B cell (primary cell): ENCODE results near the gene PTPN4. TPM values are rescaled to one million over a fixed set of nuclear protein-coding genes. Genes with fewer than 3 reads are reported as not detected.

ENCODE experiments used
- ATAC-seq: fragments of 200-7000 bp; cut with Tn5 transposase; one replicate; pipeline ENCODE4 v1.10.0; 2021; ENCODE audit warnings: low read depth, mild to moderate bottlenecking, moderate number of reproducible peaks, moderate library complexity
- CTCF ChIA-PET: fragments of 350-600 bp; sonication (Branson Sonifier 250); formaldehyde crosslinking; loops from one replicate; lab custom pipeline; 2021; ENCODE audit warnings: antibody characterized with exemption, inconsistent platforms; lab: Charles Lee
- POLR2A ChIA-PET: fragments of 350-600 bp; sonication (Branson Sonifier 250); formaldehyde crosslinking; loops from one replicate; lab custom pipeline; 2021; ENCODE audit warnings: antibody characterized with exemption; lab: Charles Lee
- DNase-seq: peaks from one replicate; pipeline ENCODE4 v3.0.0; 2013
- H2AFZ ChIP-seq: 2 replicates; pipeline ENCODE4 v1.6.1; 2012; ENCODE audit warnings: mild to moderate bottlenecking, low read depth, low read length; ENCODE audit not compliant: insufficient read depth, poor library complexity, severe bottlenecking
- H3K27ac ChIP-seq, 2 donors: 1 replicate in 1 of 2; 2 replicates in 1 of 2; pipeline ENCODE4 v1.5.1; 2012 to 2013; ENCODE audit warnings: low read length in 2 of 2, mild to moderate bottlenecking in 2 of 2, moderate library complexity in 1 of 2
- H3K27me3 ChIP-seq, 4 experiments: fragments of 200-600 bp in 1 of 4; sonication (generic) in 1 of 4; replicated peaks in 1 of 4; 1 replicate in 2 of 4; 2 replicates in 2 of 4; pipeline versions ENCODE4 v1.6.1 to v1.7.0; 2013 to 2016; ENCODE audit warnings: low read length in 3 of 4, mild to moderate bottlenecking in 2 of 4, mixed read lengths in 1 of 4, moderate library complexity in 1 of 4; ENCODE audit not compliant: insufficient read depth in 4 of 4, control insufficient read depth in 3 of 4; ENCODE audit errors: control extremely low read depth in 1 of 4
- H3K36me3 ChIP-seq, 2 experiments: replicated peaks in 1 of 2; 1 replicate in 1 of 2; 2 replicates in 1 of 2; pipeline versions ENCODE4 v1.6.1 to v1.7.1; 2013; ENCODE audit warnings: low read length in 1 of 2; ENCODE audit not compliant: insufficient read depth in 2 of 2, control insufficient read depth in 1 of 2; ENCODE audit errors: control extremely low read depth in 1 of 2, extremely low read depth in 1 of 2
- H3K4me1 ChIP-seq, 2 donors: fragments of 200-600 bp in 1 of 2; sonication (generic) in 1 of 2; 1 replicate in 1 of 2; 2 replicates in 1 of 2; pipeline versions ENCODE4 v1.5.1 to v1.6.1; 2013 to 2017; ENCODE audit warnings: low read length in 2 of 2; ENCODE audit not compliant: control insufficient read depth in 2 of 2, insufficient read depth in 2 of 2
- H3K4me2 ChIP-seq: replicated peaks from 2 replicates; pipeline ENCODE3; 2012; ENCODE audit warnings: mild to moderate bottlenecking, low read depth, low read length; ENCODE audit not compliant: poor library complexity, severe bottlenecking
- H3K4me3 ChIP-seq, 5 experiments: fragments of 200-600 bp in 1 of 5; sonication (generic) in 1 of 5; 1 replicate in 3 of 5; 2 replicates in 2 of 5; pipeline versions ENCODE4 v1.5.1 to v1.7.0; 2011 to 2016; ENCODE audit warnings: low read length in 4 of 5, mild to moderate bottlenecking in 4 of 5, low read depth in 2 of 5, control low read depth in 1 of 5, moderate library complexity in 1 of 5; ENCODE audit not compliant: insufficient read depth in 1 of 5; ENCODE audit errors: control extremely low read depth in 1 of 5, extremely low read depth in 1 of 5
- H3K79me2 ChIP-seq: fragments of 200-600 bp; sonication (generic); one replicate; pipeline ENCODE4 v1.6.0; 2016; ENCODE audit warnings: low read length; ENCODE audit not compliant: control insufficient read depth, insufficient read depth
- H3K9ac ChIP-seq: fragments of 200-600 bp; sonication (generic); 2 replicates; pipeline ENCODE4 v1.6.1; 2017; ENCODE audit warnings: mild to moderate bottlenecking, low read length, moderate library complexity
- H3K9me3 ChIP-seq, 3 donors: one replicate each; pipeline versions ENCODE4 v1.6.1 to v1.7.1; 2013; ENCODE audit warnings: low read length in 2 of 3; ENCODE audit not compliant: control insufficient read depth in 2 of 3, insufficient read depth in 1 of 3; ENCODE audit errors: control extremely low read depth in 1 of 3
- H4K20me1 ChIP-seq: 2 replicates; pipeline ENCODE4 v1.6.0; 2012; ENCODE audit warnings: mild to moderate bottlenecking, low read length; ENCODE audit not compliant: insufficient read depth, control insufficient read depth, poor library complexity, severe bottlenecking
- H3K27ac Mint-ChIP-seq: one replicate; pipeline ENCODE4 v1.8.0; 2021; ENCODE audit warnings: mixed read lengths
- H3K27me3 Mint-ChIP-seq: one replicate; pipeline ENCODE4 v1.8.0; 2021; ENCODE audit warnings: mixed read lengths
- H3K4me1 Mint-ChIP-seq: one replicate; pipeline ENCODE4 v1.8.0; 2021; ENCODE audit warnings: mixed read lengths
- H3K4me3 Mint-ChIP-seq: one replicate; pipeline ENCODE4 v1.8.0; 2021; ENCODE audit warnings: mixed read lengths
- H3K9me3 Mint-ChIP-seq: one replicate; pipeline ENCODE4 v1.8.0; 2022; ENCODE audit warnings: mixed read lengths; ENCODE audit not compliant: insufficient read depth
- CTCF ChIP-seq: fragments of 200-600 bp; IDR thresholded peaks from one replicate; pipeline ENCODE4 v1.8.0; 2022; ENCODE audit warnings: antibody characterized with exemption, mild to moderate bottlenecking
- EZH2 ChIP-seq: IDR thresholded peaks from 2 replicates; pipeline ENCODE4 v1.6.1; 2012; ENCODE audit warnings: borderline replicate concordance, low read depth, mild to moderate bottlenecking, moderate library complexity, low read length; ENCODE audit not compliant: insufficient read depth, poor library complexity, severe bottlenecking
- WGBS: methylation state at CpG from one replicate; pipeline ENCODE4 v1.1.5; 2013; ENCODE audit warnings: missing lambda C conversion rate; ENCODE audit not compliant: insufficient coverage; 5-methylcytosine and 5-hydroxymethylcytosine counted together
- intact Hi-C: fragments of 100-400 bp; cut with micrococcal nuclease; formaldehyde crosslinking; loops from one replicate; pipeline ENCODE4 v1.10.0; 2022
- polyA plus RNA-seq: library from polyadenylated mRNA; depleted of rRNA; stranded (reverse); fragments of >200 nt; gene quantifications from 2 replicates; pipeline ENCODE4 v1.2.3, GENCODE V29; 2012
- total RNA-seq, 2 donors: library from RNA; stranded (reverse); fragments of 120-200 nt in 1 of 2; gene quantifications; 1 replicate in 1 of 2; 2 replicates in 1 of 2; pipeline versions ENCODE4 v1.2.3 to v1.2.4, GENCODE V29; 2013 to 2022

PTPN4 gene
- total and polyA plus RNA-seq, 2 donors (not counting 1 experiment from before 2014, with no cell fraction given): 12.6 to 54.8 TPM

GRCh38 chr2:119939915-119940314 lies 180.2 kb downstream of the PTPN4 start:
- no peak overlapping the region for H3K27ac ChIP-seq
- H2AFZ ChIP-seq: no peak overlapping the region
- intact Hi-C loops: no loop called here
- H3K4me3 ChIP-seq: no peak overlapping the region
- H3K4me1 Mint-ChIP-seq: peaks cover 7% of the 10 kb centered on the region
- WGBS: 100% methylated on average over 1 of the region's 3 CpGs
- no peak overlapping the region for H3K4me2 ChIP-seq
- ChIA-PET CTCF (no interaction called here), POLR2A (no interaction called here)
- H3K4me3 Mint-ChIP-seq: no peak overlapping the region
- H3K4me1 ChIP-seq: no peaks in the 10 kb centered on the region
- ATAC-seq (no peak), DNase-seq (no peak)
- peaks cover 3 to 6% of the 10 kb centered on the region in 2 experiments for H3K36me3 ChIP-seq
- H3K9ac ChIP-seq: no peak overlapping the region
- no peak overlapping the region for H3K27ac Mint-ChIP-seq
- no peaks in the 10 kb centered on the region for H3K27me3 ChIP-seq
- TF ChIP-seq EZH2 (no peak), CTCF (no peak)
- H3K9me3 ChIP-seq: no peaks in the 10 kb centered on the region
- no peaks in the 10 kb centered on the region for H3K79me2 ChIP-seq
- H3K27me3 Mint-ChIP-seq: no peaks in the 10 kb centered on the region
- no peaks in the 10 kb centered on the region for H3K9me3 Mint-ChIP-seq
- no peaks in the 10 kb centered on the region for H4K20me1 ChIP-seq

GRCh38 chr2:119940856-119941255 lies 181.1 kb downstream of the PTPN4 start:
- intact Hi-C loops: no loop called here

More at GRCh38 chr2:119940856-119941255, 181.1 kb downstream of the PTPN4 start:
- ChIA-PET POLR2A (no interaction called here), CTCF (no interaction called here)
- Histone ChIP-seq H3K36me3 (peaks cover 3 to 6% of the 10 kb centered on the region in 2 experiments), H3K9ac (no peak overlapping the region), H3K27me3 (no peaks in the 10 kb centered on the region), H4K20me1 (no peaks in the 10 kb centered on the region), H3K79me2 (no peaks in the 10 kb centered on the region), H3K27ac (no peak overlapping the region), H3K4me3 (no peak overlapping the region), H3K9me3 (no peaks in the 10 kb centered on the region), H3K4me1 (no peaks in the 10 kb centered on the region), H2AFZ (no peak overlapping the region), H3K4me2 (no peak overlapping the region)
- H3K4me1 Mint-ChIP-seq: peaks cover 7% of the 10 kb centered on the region
- no peak overlapping the region for H3K4me3 Mint-ChIP-seq
- H3K27ac Mint-ChIP-seq: no peak overlapping the region
- ATAC-seq (no peak), DNase-seq (no peak)
- H3K27me3 Mint-ChIP-seq: no peaks in the 10 kb centered on the region
- TF ChIP-seq CTCF (no peak), EZH2 (no peak)
- H3K9me3 Mint-ChIP-seq: no peaks in the 10 kb centered on the region
